Loucy (cell line): ENCODE results near the gene ZDHHC22.

Source experiments
- H2AFZ ChIP-seq: fragments of 200-600 bp; sonication (generic); 2 replicates; pipeline ENCODE4 v1.6.0; 2016; ENCODE audit warnings: antibody characterized with exemption, mild to moderate bottlenecking, low read length, moderate library complexity
- H3F3A ChIP-seq: fragments of 200-600 bp; 2 replicates; pipeline ENCODE4 v1.6.0; 2016; ENCODE audit warnings: antibody characterized with exemption, low read depth, mild to moderate bottlenecking
- H3K27me3 ChIP-seq: fragments of 200-600 bp; sonication (generic); 2 replicates; pipeline ENCODE4 v1.6.1; 2014; ENCODE audit warnings: low read length, mild to moderate bottlenecking; ENCODE audit not compliant: insufficient read depth, poor library complexity, severe bottlenecking
- H3K36me3 ChIP-seq: fragments of 200-600 bp; sonication (generic); 2 replicates; pipeline ENCODE4 v1.6.1; 2016; ENCODE audit warnings: low read length; ENCODE audit not compliant: insufficient read depth
- H3K4me1 ChIP-seq: fragments of 200-600 bp; sonication (generic); 2 replicates; pipeline ENCODE4 v1.5.1; 2014; ENCODE audit warnings: low read length, mild to moderate bottlenecking; ENCODE audit not compliant: insufficient read depth, poor library complexity, severe bottlenecking
- H3K4me2 ChIP-seq: fragments of 200-600 bp; sonication (generic); 2 replicates; pipeline ENCODE4 v1.6.0; 2014; ENCODE audit warnings: antibody characterized with exemption, low read length, low read depth, mild to moderate bottlenecking; ENCODE audit not compliant: poor library complexity, severe bottlenecking
- H3K4me3 ChIP-seq: fragments of 200-600 bp; sonication (generic); 2 replicates; pipeline ENCODE4 v1.5.1; 2014; ENCODE audit warnings: low read length, mild to moderate bottlenecking, mixed read lengths; ENCODE audit not compliant: poor library complexity, severe bottlenecking
- H3K79me2 ChIP-seq: fragments of 200-600 bp; sonication (generic); 2 replicates; pipeline ENCODE4 v1.6.1; 2014; ENCODE audit warnings: low read length; ENCODE audit not compliant: insufficient read depth
- H3K9ac ChIP-seq: fragments of 200-600 bp; sonication (generic); 2 replicates; pipeline ENCODE4 v1.6.0; 2014; ENCODE audit warnings: mild to moderate bottlenecking, low read depth, low read length, moderate library complexity; ENCODE audit not compliant: poor library complexity, severe bottlenecking
- H3K9me2 ChIP-seq: fragments of 200-600 bp; sonication (generic); replicated peaks from 2 replicates; pipeline ENCODE4 v1.6.1; 2016; ENCODE audit warnings: low read depth, low read length, mixed read lengths
- H3K9me3 ChIP-seq: fragments of 200-600 bp; sonication (generic); 2 replicates; pipeline ENCODE4 v1.6.1; 2014; ENCODE audit warnings: mild to moderate bottlenecking, antibody characterized with exemption, low read length, low read depth; ENCODE audit not compliant: insufficient read depth
- H4K20me1 ChIP-seq: fragments of 200-600 bp; sonication (generic); 2 replicates; pipeline ENCODE4 v1.6.0; 2014; ENCODE audit warnings: antibody characterized with exemption, low read length, mild to moderate bottlenecking; ENCODE audit not compliant: insufficient read depth, poor library complexity, severe bottlenecking
- EZH2phosphoT487 ChIP-seq: fragments of 200-600 bp; IDR thresholded peaks from 2 replicates; pipeline ENCODE4 v1.6.1; 2018; ENCODE audit warnings: antibody characterized with exemption, mild to moderate bottlenecking, moderate library complexity, borderline replicate concordance
- TF ChIP-seq, protein P1 (sequence below): fragments of 200-600 bp; sonication (generic); conservative IDR thresholded peaks from 2 replicates; pipeline ENCODE4 v1.5.1; 2014; ENCODE audit warnings: mild to moderate bottlenecking, antibody characterized with exemption, low read length

Gene ZDHHC22

DNA sequence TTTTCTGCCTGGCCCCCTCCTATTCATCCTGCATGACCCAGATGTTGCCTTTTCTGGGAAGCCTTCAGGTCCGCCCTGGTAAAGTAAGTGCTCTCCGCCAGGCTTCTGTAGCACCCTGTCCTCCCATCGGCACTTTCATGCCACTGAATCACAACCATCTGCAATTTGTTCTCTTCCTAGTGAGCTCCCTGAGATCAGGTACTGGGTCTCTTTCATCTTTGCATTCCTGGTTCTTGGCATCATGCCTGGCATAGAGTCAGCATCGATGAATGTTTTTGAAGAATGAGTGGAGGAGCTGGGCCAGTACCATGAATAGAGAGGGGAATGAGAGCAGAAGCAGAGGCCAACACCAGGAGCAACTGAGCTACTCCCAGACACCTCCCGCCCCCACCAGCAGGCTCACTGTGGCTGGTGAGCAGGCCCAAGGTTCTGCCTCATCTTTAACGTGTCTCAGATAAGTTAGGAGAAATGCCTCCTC, 13.1 kb downstream of the ZDHHC22 start:
- no peaks in the 10 kb centered on the region for H3K9me3 ChIP-seq

GRCh38 chr14:77126461-77126990, 15.1 kb downstream of the ZDHHC22 start:
- Histone ChIP-seq H3K4me1 (no peaks in the 10 kb centered on the region), H3K79me2 (no peaks in the 10 kb centered on the region), H3K9ac (no peak overlapping the region), H3K9me2 (no peaks in the 10 kb centered on the region), H3F3A (no peaks in the 10 kb centered on the region), H4K20me1 (no peaks in the 10 kb centered on the region), H3K27me3 (no peaks in the 10 kb centered on the region), H3K4me2 (no peak overlapping the region), H2AFZ (no peak overlapping the region), H3K36me3 (no peaks in the 10 kb centered on the region), H3K4me3 (no peak overlapping the region), H3K9me3 (no peaks in the 10 kb centered on the region)
- no peak for TF ChIP-seq EZH2phosphoT487
- TF ChIP-seq, protein P1, sequence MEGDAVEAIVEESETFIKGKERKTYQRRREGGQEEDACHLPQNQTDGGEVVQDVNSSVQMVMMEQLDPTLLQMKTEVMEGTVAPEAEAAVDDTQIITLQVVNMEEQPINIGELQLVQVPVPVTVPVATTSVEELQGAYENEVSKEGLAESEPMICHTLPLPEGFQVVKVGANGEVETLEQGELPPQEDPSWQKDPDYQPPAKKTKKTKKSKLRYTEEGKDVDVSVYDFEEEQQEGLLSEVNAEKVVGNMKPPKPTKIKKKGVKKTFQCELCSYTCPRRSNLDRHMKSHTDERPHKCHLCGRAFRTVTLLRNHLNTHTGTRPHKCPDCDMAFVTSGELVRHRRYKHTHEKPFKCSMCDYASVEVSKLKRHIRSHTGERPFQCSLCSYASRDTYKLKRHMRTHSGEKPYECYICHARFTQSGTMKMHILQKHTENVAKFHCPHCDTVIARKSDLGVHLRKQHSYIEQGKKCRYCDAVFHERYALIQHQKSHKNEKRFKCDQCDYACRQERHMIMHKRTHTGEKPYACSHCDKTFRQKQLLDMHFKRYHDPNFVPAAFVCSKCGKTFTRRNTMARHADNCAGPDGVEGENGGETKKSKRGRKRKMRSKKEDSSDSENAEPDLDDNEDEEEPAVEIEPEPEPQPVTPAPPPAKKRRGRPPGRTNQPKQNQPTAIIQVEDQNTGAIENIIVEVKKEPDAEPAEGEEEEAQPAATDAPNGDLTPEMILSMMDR = no peak

More for the DNA sequence above, 13.1 kb downstream of the ZDHHC22 start:
- Histone ChIP-seq H3K9ac (no peak overlapping the region), H3K9me2 (no peaks in the 10 kb centered on the region), H3F3A (no peaks in the 10 kb centered on the region), H2AFZ (no peak overlapping the region), H3K27me3 (no peaks in the 10 kb centered on the region), H3K4me2 (no peak overlapping the region), H3K79me2 (no peaks in the 10 kb centered on the region), H3K36me3 (no peaks in the 10 kb centered on the region), H4K20me1 (no peaks in the 10 kb centered on the region), H3K4me3 (no peak overlapping the region), H3K4me1 (no peaks in the 10 kb centered on the region)
- TF ChIP-seq EZH2phosphoT487 = no peak
- TF ChIP-seq, protein P1 = no peak

DNA sequence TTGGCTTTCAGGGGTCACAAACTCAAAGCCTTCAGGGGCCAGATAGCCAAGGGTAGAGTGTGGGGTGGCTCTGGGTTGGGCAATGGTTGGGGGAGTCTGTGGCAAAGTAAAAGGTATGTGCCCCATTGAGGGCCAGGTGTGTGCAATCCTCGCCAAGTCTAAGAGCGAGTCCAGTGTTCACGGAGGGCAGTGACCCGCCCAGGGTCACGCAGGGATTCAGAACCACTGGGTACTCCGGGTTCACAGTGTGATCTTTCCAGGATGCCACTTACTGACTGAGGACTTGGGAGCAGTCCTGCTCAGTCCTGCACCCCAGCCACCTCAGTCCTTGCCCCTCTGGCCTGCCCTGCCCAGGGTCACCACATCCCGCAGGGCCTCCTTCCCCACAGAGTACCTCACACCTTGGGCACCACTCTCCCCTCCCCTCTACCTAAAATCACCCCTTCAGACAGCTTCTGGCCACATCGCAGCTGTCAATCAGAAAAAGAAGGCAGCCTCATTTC, 15.7 kb downstream of the ZDHHC22 start:
- H3K4me2 ChIP-seq = no peak overlapping the region

More for the DNA sequence above, 15.7 kb downstream of the ZDHHC22 start:
- H3K4me3 ChIP-seq = no peak overlapping the region
- H3K4me1 ChIP-seq = peaks cover 3% of the 10 kb centered on the region
- no peaks in the 10 kb centered on the region for H3F3A ChIP-seq
- no peaks in the 10 kb centered on the region for H4K20me1 ChIP-seq
- no peaks in the 10 kb centered on the region for H3K79me2 ChIP-seq
- TF ChIP-seq, protein P1 = no peak
- no peak for TF ChIP-seq EZH2phosphoT487
- H3K36me3 ChIP-seq = no peaks in the 10 kb centered on the region
- no peaks in the 10 kb centered on the region for H3K9me2 ChIP-seq
- H3K9ac ChIP-seq = no peak overlapping the region
- no peak overlapping the region for H2AFZ ChIP-seq
- H3K27me3 ChIP-seq = no peaks in the 10 kb centered on the region
- H3K9me3 ChIP-seq = no peaks in the 10 kb centered on the region
